ENCODE measurements around the gene PTGES3.

PTGES3 gene

GRCh38 chr12:56676851-56677580 is 11.1 kb downstream of the PTGES3 start:
- no peak overlapping the region for H4K12ac ChIP-seq (ENCODE audit: low read depth, low read length)
- no peak overlapping the region for H3K4me3 ChIP-seq (ENCODE audit: low read depth, low read length)
- H2AFZ ChIP-seq (ENCODE audit: insufficient read depth, low read length, poor library complexity): no peak overlapping the region
- H3K23ac ChIP-seq (ENCODE audit: low read length): no peak overlapping the region
- no peak for DNase-seq
- WGBS (ENCODE audit: extremely low coverage, insufficient coverage, insufficient read length): no CpG with 5 or more reads among the region's 11 CpGs
- H3K27me3 ChIP-seq (ENCODE audit: insufficient read depth, low read length): no peaks in the 10 kb centered on the region
- H3K9ac ChIP-seq (ENCODE audit: low read length): no peak overlapping the region
- H3K18ac ChIP-seq (ENCODE audit: low read length): no peak overlapping the region
- H4K8ac ChIP-seq (ENCODE audit: low read depth, low read length): no peak overlapping the region
- H3K4ac ChIP-seq (ENCODE audit: low read depth, low read length): peak overlapping the region; percentile 93
- no peak overlapping the region for H3K27ac ChIP-seq (ENCODE audit: low read depth, low read length)
- no peak overlapping the region for H2BK120ac ChIP-seq (ENCODE audit: insufficient read depth, low read length, poor library complexity)
- H3K36me3 ChIP-seq (ENCODE audit: control insufficient read depth in 1 of 2, insufficient read depth in 2 of 2, low read length in 2 of 2): peaks cover 19 to 30% of the 10 kb centered on the region in 2 experiments
- H3K79me2 ChIP-seq (ENCODE audit: control insufficient read depth, insufficient read depth, low read length, poor library complexity): peaks cover 41% of the 10 kb centered on the region
- no peak overlapping the region for H3K14ac ChIP-seq (ENCODE audit: low read length)
- H3K9me3 ChIP-seq (ENCODE audit: insufficient read depth, low read depth, low read length): no peaks in the 10 kb centered on the region
- no peak overlapping the region for H2BK12ac ChIP-seq (ENCODE audit: low read length)
- H3K79me1 ChIP-seq (ENCODE audit: low read length): no peaks in the 10 kb centered on the region
- H3K4me2 ChIP-seq (ENCODE audit: low read length): no peak overlapping the region
- no peak overlapping the region for H2AK5ac ChIP-seq (ENCODE audit: low read length)
- peaks cover 0 to 2% of the 10 kb centered on the region in 2 experiments for H3K4me1 ChIP-seq (ENCODE audit: control insufficient read depth in 1 of 2, insufficient read depth in 2 of 2, low read length in 2 of 2)
- no peak overlapping the region for H2BK5ac ChIP-seq (ENCODE audit: low read depth, low read length, poor library complexity)
- H4K91ac ChIP-seq (ENCODE audit: low read depth, low read length): no peak overlapping the region

DNA sequence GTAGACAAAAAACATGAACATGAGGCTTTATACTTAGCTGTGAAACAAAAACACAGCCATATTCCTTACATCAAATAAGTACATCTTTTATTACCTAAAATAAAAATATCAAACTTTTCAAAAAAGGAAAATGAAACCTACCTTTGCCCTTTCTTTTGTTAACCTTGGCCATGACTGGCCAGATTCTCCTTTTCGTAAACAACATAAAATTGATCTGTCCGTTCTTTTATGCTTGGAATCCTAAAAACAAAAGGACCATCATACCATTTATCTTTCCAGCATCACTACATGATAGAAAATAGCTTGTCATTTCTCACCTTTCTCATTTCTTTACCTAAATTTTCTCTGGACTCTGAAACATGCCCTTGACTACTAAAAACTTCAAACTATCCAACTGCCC is 16.5 kb downstream of the PTGES3 start:
- Histone ChIP-seq H3K23ac (ENCODE audit: low read length) (no peak overlapping the region), H3K4me3 (ENCODE audit: low read depth, low read length) (no peak overlapping the region), H2AFZ (ENCODE audit: insufficient read depth, low read length, poor library complexity) (no peak overlapping the region), H2AK5ac (ENCODE audit: low read length) (no peak overlapping the region), H3K36me3 (ENCODE audit: control insufficient read depth in 1 of 2, insufficient read depth in 2 of 2, low read length in 2 of 2) (peaks cover 33% of the 10 kb centered on the region in 2 experiments), H3K27ac (ENCODE audit: low read depth, low read length) (no peak overlapping the region), H3K9me3 (ENCODE audit: insufficient read depth, low read depth, low read length) (no peaks in the 10 kb centered on the region), H3K4me2 (ENCODE audit: low read length) (no peak overlapping the region), H3K27me3 (ENCODE audit: insufficient read depth, low read length) (no peaks in the 10 kb centered on the region), H2BK12ac (ENCODE audit: low read length) (no peak overlapping the region), H4K91ac (ENCODE audit: low read depth, low read length) (no peak overlapping the region), H3K4me1 (ENCODE audit: control insufficient read depth in 1 of 2, insufficient read depth in 2 of 2, low read length in 2 of 2) (no peaks in the 10 kb centered on the region), H3K79me1 (ENCODE audit: low read length) (no peaks in the 10 kb centered on the region), H3K9ac (ENCODE audit: low read length) (no peak overlapping the region), H4K12ac (ENCODE audit: low read depth, low read length) (no peak overlapping the region), H3K4ac (ENCODE audit: low read depth, low read length) (no peak overlapping the region), H2BK5ac (ENCODE audit: low read depth, low read length, poor library complexity) (no peak overlapping the region), H3K79me2 (ENCODE audit: control insufficient read depth, insufficient read depth, low read length, poor library complexity) (peaks cover 10% of the 10 kb centered on the region), H3K14ac (ENCODE audit: low read length) (no peak overlapping the region), H4K8ac (ENCODE audit: low read depth, low read length) (no peak overlapping the region), H3K18ac (ENCODE audit: low read length) (no peak overlapping the region), H2BK120ac (ENCODE audit: insufficient read depth, low read length, poor library complexity) (no peak overlapping the region)
- no peak for DNase-seq
- WGBS (ENCODE audit: extremely low coverage, insufficient coverage, insufficient read length): no CpG with 5 or more reads among the region's 2 CpGs

GRCh38 chr12:56670836-56671235 is 17.2 kb downstream of the PTGES3 start:
- Histone ChIP-seq H3K4me1 (ENCODE audit: control insufficient read depth in 1 of 2, insufficient read depth in 2 of 2, low read length in 2 of 2) (no peaks in the 10 kb centered on the region), H2BK5ac (ENCODE audit: low read depth, low read length, poor library complexity) (no peak overlapping the region), H3K18ac (ENCODE audit: low read length) (no peak overlapping the region), H4K91ac (ENCODE audit: low read depth, low read length) (no peak overlapping the region), H3K36me3 (ENCODE audit: control insufficient read depth in 1 of 2, insufficient read depth in 2 of 2, low read length in 2 of 2) (peaks cover 35% of the 10 kb centered on the region in 2 experiments), H3K79me2 (ENCODE audit: control insufficient read depth, insufficient read depth, low read length, poor library complexity) (peaks cover 8% of the 10 kb centered on the region), H3K14ac (ENCODE audit: low read length) (no peak overlapping the region), H2AFZ (ENCODE audit: insufficient read depth, low read length, poor library complexity) (no peak overlapping the region), H3K23ac (ENCODE audit: low read length) (no peak overlapping the region), H3K4ac (ENCODE audit: low read depth, low read length) (no peak overlapping the region), H2BK120ac (ENCODE audit: insufficient read depth, low read length, poor library complexity) (no peak overlapping the region), H4K8ac (ENCODE audit: low read depth, low read length) (no peak overlapping the region), H3K9me3 (ENCODE audit: insufficient read depth, low read depth, low read length) (no peaks in the 10 kb centered on the region), H3K9ac (ENCODE audit: low read length) (no peak overlapping the region), H3K79me1 (ENCODE audit: low read length) (no peaks in the 10 kb centered on the region), H3K27ac (ENCODE audit: low read depth, low read length) (no peak overlapping the region), H2AK5ac (ENCODE audit: low read length) (no peak overlapping the region), H2BK12ac (ENCODE audit: low read length) (no peak overlapping the region), H3K4me2 (ENCODE audit: low read length) (no peak overlapping the region), H3K27me3 (ENCODE audit: insufficient read depth, low read length) (no peaks in the 10 kb centered on the region), H4K12ac (ENCODE audit: low read depth, low read length) (no peak overlapping the region), H3K4me3 (ENCODE audit: low read depth, low read length) (no peak overlapping the region)
- peak; percentile 46 to 64 for DNase-seq
- WGBS (ENCODE audit: extremely low coverage, insufficient coverage, insufficient read length): no CpG with 5 or more reads among the region's 4 CpGs

GRCh38 chr12:56668197-56668457 is 20.0 kb downstream of the PTGES3 start:
- Histone ChIP-seq H3K9ac (ENCODE audit: low read length) (no peak overlapping the region), H3K27me3 (ENCODE audit: insufficient read depth, low read length) (no peaks in the 10 kb centered on the region), H2AFZ (ENCODE audit: insufficient read depth, low read length, poor library complexity) (no peak overlapping the region), H4K91ac (ENCODE audit: low read depth, low read length) (no peak overlapping the region), H3K4ac (ENCODE audit: low read depth, low read length) (no peak overlapping the region), H3K4me3 (ENCODE audit: low read depth, low read length) (no peak overlapping the region), H3K14ac (ENCODE audit: low read length) (no peak overlapping the region), H2BK120ac (ENCODE audit: insufficient read depth, low read length, poor library complexity) (no peak overlapping the region), H3K4me1 (ENCODE audit: control insufficient read depth in 1 of 2, insufficient read depth in 2 of 2, low read length in 2 of 2) (no peaks in the 10 kb centered on the region), H3K23ac (ENCODE audit: low read length) (no peak overlapping the region), H2BK12ac (ENCODE audit: low read length) (no peak overlapping the region), H2AK5ac (ENCODE audit: low read length) (no peak overlapping the region), H4K8ac (ENCODE audit: low read depth, low read length) (no peak overlapping the region), H3K27ac (ENCODE audit: low read depth, low read length) (no peak overlapping the region), H3K79me2 (ENCODE audit: control insufficient read depth, insufficient read depth, low read length, poor library complexity) (no peaks in the 10 kb centered on the region), H3K4me2 (ENCODE audit: low read length) (no peak overlapping the region), H3K9me3 (ENCODE audit: insufficient read depth, low read depth, low read length) (no peaks in the 10 kb centered on the region), H4K12ac (ENCODE audit: low read depth, low read length) (no peak overlapping the region), H3K79me1 (ENCODE audit: low read length) (no peaks in the 10 kb centered on the region), H2BK5ac (ENCODE audit: low read depth, low read length, poor library complexity) (no peak overlapping the region), H3K36me3 (ENCODE audit: control insufficient read depth in 1 of 2, insufficient read depth in 2 of 2, low read length in 2 of 2) (peaks cover 34 to 42% of the 10 kb centered on the region in 2 experiments), H3K18ac (ENCODE audit: low read length) (no peak overlapping the region)
- no CpG with 5 or more reads among the region's 2 CpGs for WGBS (ENCODE audit: extremely low coverage, insufficient coverage, insufficient read length)
- no peak for DNase-seq
